ENCODE measurements around the gene EFHC1.

DNA sequence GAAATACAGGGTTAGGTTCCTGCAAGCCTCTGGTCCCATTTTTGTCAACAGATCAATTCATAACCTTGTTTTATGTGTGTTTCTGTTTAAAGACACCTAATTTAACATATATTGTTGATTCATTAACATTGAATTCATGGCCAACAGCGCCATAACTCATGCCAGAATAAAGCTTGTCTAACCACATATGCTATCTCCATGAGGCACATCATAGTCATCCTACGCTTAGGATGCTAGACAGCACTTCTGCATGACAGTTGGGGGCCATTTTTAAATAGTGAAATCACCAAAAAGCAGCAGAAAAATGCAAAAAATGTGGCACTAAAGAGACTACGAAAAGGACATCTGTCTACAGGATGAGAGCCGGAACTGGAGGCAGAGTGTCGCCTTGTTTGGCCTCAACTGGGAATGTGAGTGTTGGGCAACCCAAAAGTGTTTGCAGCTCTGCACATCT lies 118.8 kb downstream of the EFHC1 start:
- TF ChIP-seq, protein P1, sequence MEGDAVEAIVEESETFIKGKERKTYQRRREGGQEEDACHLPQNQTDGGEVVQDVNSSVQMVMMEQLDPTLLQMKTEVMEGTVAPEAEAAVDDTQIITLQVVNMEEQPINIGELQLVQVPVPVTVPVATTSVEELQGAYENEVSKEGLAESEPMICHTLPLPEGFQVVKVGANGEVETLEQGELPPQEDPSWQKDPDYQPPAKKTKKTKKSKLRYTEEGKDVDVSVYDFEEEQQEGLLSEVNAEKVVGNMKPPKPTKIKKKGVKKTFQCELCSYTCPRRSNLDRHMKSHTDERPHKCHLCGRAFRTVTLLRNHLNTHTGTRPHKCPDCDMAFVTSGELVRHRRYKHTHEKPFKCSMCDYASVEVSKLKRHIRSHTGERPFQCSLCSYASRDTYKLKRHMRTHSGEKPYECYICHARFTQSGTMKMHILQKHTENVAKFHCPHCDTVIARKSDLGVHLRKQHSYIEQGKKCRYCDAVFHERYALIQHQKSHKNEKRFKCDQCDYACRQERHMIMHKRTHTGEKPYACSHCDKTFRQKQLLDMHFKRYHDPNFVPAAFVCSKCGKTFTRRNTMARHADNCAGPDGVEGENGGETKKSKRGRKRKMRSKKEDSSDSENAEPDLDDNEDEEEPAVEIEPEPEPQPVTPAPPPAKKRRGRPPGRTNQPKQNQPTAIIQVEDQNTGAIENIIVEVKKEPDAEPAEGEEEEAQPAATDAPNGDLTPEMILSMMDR (IDR thresholded peaks at IDR 0.05) = no peak
- no peak for TF ChIP-seq EZH2 (IDR thresholded peaks at IDR 0.05)

Measured in neural progenitor cell (in vitro differentiated cells).